CD4-positive, alpha-beta T cell (primary cell): ENCODE results near the gene SEMA4D. TPM values are rescaled to one million over a fixed set of nuclear protein-coding genes. Genes with fewer than 3 reads are reported as not detected.

Experiments
- ATAC-seq: fragments of 200-7000 bp; cut with Tn5 transposase; one replicate; pipeline ENCODE4 v1.10.0; 2022; ENCODE audit warnings: mild to moderate bottlenecking; ENCODE audit not compliant: poor library complexity
- CTCF ChIA-PET: fragments of 350-600 bp; sonication (Branson Sonifier 250); formaldehyde crosslinking; loops from one replicate; lab custom pipeline; 2021; ENCODE audit warnings: antibody characterized with exemption, inconsistent platforms; lab: Charles Lee
- POLR2A ChIA-PET: fragments of 350-600 bp; sonication (Branson Sonifier 250); formaldehyde crosslinking; loops from one replicate; lab custom pipeline; 2021; ENCODE audit warnings: antibody characterized with exemption, inconsistent platforms; lab: Charles Lee
- DNase-seq, 14 experiments: peaks; one replicate each; pipeline ENCODE4 v3.0.0-alpha.2; 2013 to 2020; ENCODE audit warnings: mixed read lengths in 2 of 14
- H3K27ac ChIP-seq, 2 donors: one replicate each; pipeline versions ENCODE4 v1.5.1 to v1.7.0; 2013; ENCODE audit warnings: low read length in 2 of 2, low read depth in 1 of 2, mild to moderate bottlenecking in 1 of 2
- H3K27me3 ChIP-seq, 2 experiments: 1 replicate in 1 of 2; 2 replicates in 1 of 2; pipeline versions ENCODE4 v1.6.1 to v1.7.0; 2013; ENCODE audit warnings: low read length in 2 of 2, control low read depth in 1 of 2, mild to moderate bottlenecking in 1 of 2, moderate library complexity in 1 of 2; ENCODE audit not compliant: insufficient read depth in 2 of 2, control insufficient read depth in 1 of 2
- H3K36me3 ChIP-seq: one replicate; pipeline ENCODE4 v1.6.1; 2013; ENCODE audit warnings: low read length, control low read depth; ENCODE audit not compliant: insufficient read depth
- H3K4me1 ChIP-seq: one replicate; pipeline ENCODE4 v1.6.1; 2013; ENCODE audit warnings: low read length, control low read depth; ENCODE audit not compliant: insufficient read depth
- H3K4me3 ChIP-seq: one replicate; pipeline ENCODE4 v1.5.1; 2013; ENCODE audit warnings: mild to moderate bottlenecking, low read length, moderate library complexity
- H3K9me3 ChIP-seq, 2 experiments: 1 replicate in 1 of 2; 2 replicates in 1 of 2; pipeline versions ENCODE4 v1.6.1 to v1.7.0; 2013; ENCODE audit warnings: low read length in 2 of 2, mild to moderate bottlenecking in 2 of 2, control low read depth in 1 of 2, moderate library complexity in 1 of 2; ENCODE audit not compliant: control insufficient read depth in 1 of 2, insufficient read depth in 1 of 2
- H3K27ac Mint-ChIP-seq: one replicate; pipeline ENCODE4 v1.8.0; 2020; ENCODE audit warnings: mixed read lengths
- H3K27me3 Mint-ChIP-seq: one replicate; pipeline ENCODE4 v1.8.0; 2021; ENCODE audit warnings: mixed read lengths
- H3K36me3 Mint-ChIP-seq: one replicate; pipeline ENCODE4 v1.8.0; 2021; ENCODE audit warnings: low read depth, mixed read lengths
- H3K4me1 Mint-ChIP-seq: one replicate; pipeline ENCODE4 v1.8.0; 2021; ENCODE audit warnings: low read depth, mixed read lengths
- H3K4me3 Mint-ChIP-seq: one replicate; pipeline ENCODE4 v1.8.0; 2020; ENCODE audit warnings: mild to moderate bottlenecking, mixed read lengths
- H3K9me3 Mint-ChIP-seq: one replicate; pipeline ENCODE4 v1.8.0; 2020; ENCODE audit warnings: mixed read lengths
- CTCF ChIP-seq: fragments of 200-600 bp; IDR thresholded peaks from one replicate; pipeline ENCODE4 v1.8.0; 2022; ENCODE audit warnings: antibody characterized with exemption, mild to moderate bottlenecking
- intact Hi-C, 2 experiments: fragments of 100-400 bp; cut with DNase I in 1 of 2; cut with micrococcal nuclease in 1 of 2; formaldehyde crosslinking; loops; one replicate each; pipeline versions ENCODE4 v1.15.1 to v1.9.0; 2023 to 2025; cut with DNase I, micrococcal nuclease
- total RNA-seq, 174 experiments: library from RNA in 2 of 174; stranded (reverse) in 2 of 174; gene quantifications; one replicate each; pipeline ENCODE4 v1.2.3 and lab custom pipeline; 2021 to 2026

SEMA4D gene
- total RNA-seq, 2 experiments from 2014 or later = 399 to 430 TPM

DNA sequence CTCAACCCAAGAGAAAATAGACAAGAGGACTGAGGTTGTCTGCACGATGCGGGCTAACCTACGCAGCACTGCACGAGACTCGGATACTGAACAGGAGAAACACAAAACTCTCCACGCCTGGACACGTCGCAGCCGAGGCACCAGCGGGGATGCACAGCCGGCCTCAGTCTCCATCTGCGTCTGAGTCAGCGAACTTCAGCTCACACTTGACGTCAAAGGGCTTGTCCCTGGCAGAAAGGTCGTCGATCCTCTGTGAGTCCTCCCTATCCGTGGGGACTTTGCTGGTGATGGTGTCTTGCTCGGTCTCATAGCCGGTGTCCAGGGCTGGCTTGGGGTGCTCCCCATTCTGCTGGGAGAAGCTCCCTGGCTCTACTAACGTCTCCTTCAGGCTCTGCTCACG is 119.4 kb downstream of the SEMA4D start:
- peaks cover 72% of the 10 kb centered on the region for H3K4me1 ChIP-seq
- no peak overlapping the region for H3K27ac ChIP-seq

DNA sequence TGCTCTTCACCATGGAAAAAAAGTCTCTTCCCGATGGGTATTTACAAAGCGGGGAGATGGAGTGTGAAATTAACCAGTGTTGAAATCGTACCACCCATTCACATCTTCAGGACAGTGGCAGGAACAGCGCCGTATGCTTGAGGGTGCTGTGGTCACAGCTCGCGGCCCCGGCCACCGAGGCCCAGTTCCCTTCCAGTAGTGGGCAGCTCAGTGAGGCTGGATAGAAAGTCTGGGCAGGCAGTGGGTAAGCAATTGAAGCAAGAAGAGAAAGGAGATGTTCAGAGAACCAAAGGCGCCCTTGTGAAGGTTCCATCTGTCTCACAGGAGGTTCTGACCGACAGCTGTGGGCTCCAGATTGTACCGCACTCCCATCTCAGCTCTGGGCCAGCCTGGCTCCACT is 120.5 kb downstream of the SEMA4D start:
- CTCF ChIA-PET = no interaction called here
- H3K4me3 Mint-ChIP-seq = no peak overlapping the region

More for the DNA sequence above, 119.4 kb downstream of the SEMA4D start:
- Histone ChIP-seq H3K36me3 (peaks cover 72% of the 10 kb centered on the region), H3K9me3 (no peaks in the 10 kb centered on the region), H3K27me3 (no peaks in the 10 kb centered on the region), H3K4me3 (no peak overlapping the region)
- ChIA-PET POLR2A (interaction anchor here (0.8 kb wide), 1 partner anchor 144 kb away, joined by 3 read pairs; no protein-coding TSS in a partner anchor), CTCF (interaction anchor here (0.8 to 1.3 kb wide), 2 partner anchors 19 to 171 kb away, joined by 3 to 4 read pairs; no protein-coding TSS in a partner anchor)
- Mint-ChIP-seq H3K36me3 (peaks cover 81% of the 10 kb centered on the region), H3K9me3 (no peaks in the 10 kb centered on the region), H3K4me3 (no peak overlapping the region), H3K27ac (peak overlapping the region; percentile 83), H3K4me1 (peaks cover 46% of the 10 kb centered on the region), H3K27me3 (no peaks in the 10 kb centered on the region)
- DNase-seq = no peak
- no peak for ATAC-seq
- intact Hi-C loops = loop anchor here in 1 of 2 experiments (2.0 kb wide), 1 partner anchor 170 kb away; no protein-coding TSS in a partner anchor
- no peak for TF ChIP-seq CTCF

GRCh38 chr9:89376741-89377351 is 121.1 kb downstream of the SEMA4D start:
- H3K27me3 Mint-ChIP-seq = no peaks in the 10 kb centered on the region
- no peak overlapping the region for H3K4me3 Mint-ChIP-seq
- Histone ChIP-seq H3K9me3 (peaks cover 0 to under 1% of the 10 kb centered on the region in 2 experiments), H3K4me3 (no peak overlapping the region), H3K27ac (no peak overlapping the region), H3K27me3 (no peaks in the 10 kb centered on the region), H3K36me3 (peaks cover 55% of the 10 kb centered on the region), H3K4me1 (peaks cover 58% of the 10 kb centered on the region)
- CTCF ChIA-PET = no interaction called here
- DNase-seq (no peak), ATAC-seq (no peak)
- no peak for TF ChIP-seq CTCF
- POLR2A ChIA-PET = no interaction called here
- intact Hi-C loops = no loop called here
- no peaks in the 10 kb centered on the region for H3K9me3 Mint-ChIP-seq
- peak overlapping the region; percentile 71 for H3K27ac Mint-ChIP-seq
- H3K36me3 Mint-ChIP-seq = peaks cover 65% of the 10 kb centered on the region
- peaks cover 45% of the 10 kb centered on the region for H3K4me1 Mint-ChIP-seq

More for the DNA sequence above, 120.5 kb downstream of the SEMA4D start:
- peaks cover 71% of the 10 kb centered on the region for H3K36me3 Mint-ChIP-seq
- H3K27me3 Mint-ChIP-seq = no peaks in the 10 kb centered on the region
- H3K4me3 ChIP-seq = no peak overlapping the region
- H3K36me3 ChIP-seq = peaks cover 60% of the 10 kb centered on the region
- peaks cover 61% of the 10 kb centered on the region for H3K4me1 ChIP-seq
- H3K9me3 Mint-ChIP-seq = no peaks in the 10 kb centered on the region
- intact Hi-C loops = no loop called here
- POLR2A ChIA-PET = no interaction called here
- no peak overlapping the region for H3K27ac ChIP-seq
- TF ChIP-seq CTCF = no peak
- no peaks in the 10 kb centered on the region for H3K27me3 ChIP-seq
- ATAC-seq (no peak), DNase-seq (no peak)
- peaks cover 46% of the 10 kb centered on the region for H3K4me1 Mint-ChIP-seq
- peak overlapping the region; percentile 71 for H3K27ac Mint-ChIP-seq
- H3K9me3 ChIP-seq = no peaks in the 10 kb centered on the region
